Uterus (tissue), 2 donors: ENCODE results near the gene CBLC.

ENCODE experiments used
- POLR2A ChIP-seq, 2 donors: fragments of 450-650 bp; IDR thresholded peaks; one replicate each; pipeline ENCODE4 v1.6.1; 2016; ENCODE audit warnings: antibody characterized with exemption in 2 of 2, mild to moderate bottlenecking in 1 of 2, moderate library complexity in 1 of 2
- TF ChIP-seq, protein P1 (sequence below), 4 experiments: fragments of 200-600 bp in 2 of 4; fragments of 450-650 bp in 2 of 4; sonication (generic) in 2 of 4; IDR thresholded peaks; one replicate each; pipeline ENCODE4 v1.5.1; 2016 to 2019; ENCODE audit warnings: antibody characterized with exemption in 4 of 4, mild to moderate bottlenecking in 2 of 4, moderate library complexity in 1 of 4

DNA sequence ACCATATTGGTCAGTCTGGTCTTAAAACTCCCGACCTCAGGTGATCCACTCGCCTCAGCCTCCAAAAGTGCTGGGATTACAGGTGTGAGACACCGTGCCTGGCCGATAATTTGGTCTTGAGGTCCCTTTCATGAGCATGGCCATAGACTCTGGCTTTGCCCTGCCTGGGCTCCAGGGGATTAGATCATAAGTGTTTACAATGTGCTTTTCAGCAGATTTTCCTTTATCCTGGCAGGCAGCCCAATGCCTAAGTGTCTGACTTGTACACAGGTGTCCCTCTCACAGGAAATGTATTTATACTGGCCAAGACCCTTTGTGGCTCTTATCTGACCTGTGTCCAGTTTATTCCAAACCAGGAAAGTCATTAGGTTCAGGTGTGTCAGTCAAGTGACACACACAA lies 47.1 kb downstream of the CBLC start:
- TF ChIP-seq, protein P1, sequence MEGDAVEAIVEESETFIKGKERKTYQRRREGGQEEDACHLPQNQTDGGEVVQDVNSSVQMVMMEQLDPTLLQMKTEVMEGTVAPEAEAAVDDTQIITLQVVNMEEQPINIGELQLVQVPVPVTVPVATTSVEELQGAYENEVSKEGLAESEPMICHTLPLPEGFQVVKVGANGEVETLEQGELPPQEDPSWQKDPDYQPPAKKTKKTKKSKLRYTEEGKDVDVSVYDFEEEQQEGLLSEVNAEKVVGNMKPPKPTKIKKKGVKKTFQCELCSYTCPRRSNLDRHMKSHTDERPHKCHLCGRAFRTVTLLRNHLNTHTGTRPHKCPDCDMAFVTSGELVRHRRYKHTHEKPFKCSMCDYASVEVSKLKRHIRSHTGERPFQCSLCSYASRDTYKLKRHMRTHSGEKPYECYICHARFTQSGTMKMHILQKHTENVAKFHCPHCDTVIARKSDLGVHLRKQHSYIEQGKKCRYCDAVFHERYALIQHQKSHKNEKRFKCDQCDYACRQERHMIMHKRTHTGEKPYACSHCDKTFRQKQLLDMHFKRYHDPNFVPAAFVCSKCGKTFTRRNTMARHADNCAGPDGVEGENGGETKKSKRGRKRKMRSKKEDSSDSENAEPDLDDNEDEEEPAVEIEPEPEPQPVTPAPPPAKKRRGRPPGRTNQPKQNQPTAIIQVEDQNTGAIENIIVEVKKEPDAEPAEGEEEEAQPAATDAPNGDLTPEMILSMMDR (IDR thresholded peaks at IDR 0.05), result no peak
- no peak for TF ChIP-seq POLR2A (IDR thresholded peaks at IDR 0.05)
